Measurements from ENCODE around the gene ZNRF1.

- TF ChIP-seq CTCF (IDR thresholded peaks at IDR 0.05) = no peak
- TF ChIP-seq POLR2A (IDR thresholded peaks at IDR 0.05) = no peak
Measured at GRCh38 chr16:75097941-75098901, 99.4 kb downstream of the ZNRF1 start.

All from lower leg skin (tissue), 3 donors.